B cell (primary cell): ENCODE data around the gene NCKAP5L. TPM values are rescaled to one million over a fixed set of nuclear protein-coding genes. Genes with fewer than 3 reads are reported as not detected.

Experiments
- ATAC-seq: fragments of 200-7000 bp; cut with Tn5 transposase; one replicate; pipeline ENCODE4 v1.10.0; 2021; ENCODE audit warnings: low read depth, mild to moderate bottlenecking, moderate number of reproducible peaks, moderate library complexity
- CTCF ChIA-PET: fragments of 350-600 bp; sonication (Branson Sonifier 250); formaldehyde crosslinking; loops from one replicate; lab custom pipeline; 2021; ENCODE audit warnings: antibody characterized with exemption, inconsistent platforms; lab: Charles Lee
- POLR2A ChIA-PET: fragments of 350-600 bp; sonication (Branson Sonifier 250); formaldehyde crosslinking; loops from one replicate; lab custom pipeline; 2021; ENCODE audit warnings: antibody characterized with exemption; lab: Charles Lee
- DNase-seq: peaks from one replicate; pipeline ENCODE4 v3.0.0; 2013
- H2AFZ ChIP-seq: 2 replicates; pipeline ENCODE4 v1.6.1; 2012; ENCODE audit warnings: mild to moderate bottlenecking, low read depth, low read length; ENCODE audit not compliant: insufficient read depth, poor library complexity, severe bottlenecking
- H3K27ac ChIP-seq, 2 donors: 1 replicate in 1 of 2; 2 replicates in 1 of 2; pipeline ENCODE4 v1.5.1; 2012 to 2013; ENCODE audit warnings: low read length in 2 of 2, mild to moderate bottlenecking in 2 of 2, moderate library complexity in 1 of 2
- H3K27me3 ChIP-seq, 4 experiments: fragments of 200-600 bp in 1 of 4; sonication (generic) in 1 of 4; replicated peaks in 1 of 4; 1 replicate in 2 of 4; 2 replicates in 2 of 4; pipeline versions ENCODE4 v1.6.1 to v1.7.0; 2013 to 2016; ENCODE audit warnings: low read length in 3 of 4, mild to moderate bottlenecking in 2 of 4, mixed read lengths in 1 of 4, moderate library complexity in 1 of 4; ENCODE audit not compliant: insufficient read depth in 4 of 4, control insufficient read depth in 3 of 4; ENCODE audit errors: control extremely low read depth in 1 of 4
- H3K36me3 ChIP-seq, 2 experiments: replicated peaks in 1 of 2; 1 replicate in 1 of 2; 2 replicates in 1 of 2; pipeline versions ENCODE4 v1.6.1 to v1.7.1; 2013; ENCODE audit warnings: low read length in 1 of 2; ENCODE audit not compliant: insufficient read depth in 2 of 2, control insufficient read depth in 1 of 2; ENCODE audit errors: control extremely low read depth in 1 of 2, extremely low read depth in 1 of 2
- H3K4me1 ChIP-seq, 2 donors: fragments of 200-600 bp in 1 of 2; sonication (generic) in 1 of 2; 1 replicate in 1 of 2; 2 replicates in 1 of 2; pipeline versions ENCODE4 v1.5.1 to v1.6.1; 2013 to 2017; ENCODE audit warnings: low read length in 2 of 2; ENCODE audit not compliant: control insufficient read depth in 2 of 2, insufficient read depth in 2 of 2
- H3K4me2 ChIP-seq: replicated peaks from 2 replicates; pipeline ENCODE3; 2012; ENCODE audit warnings: mild to moderate bottlenecking, low read depth, low read length; ENCODE audit not compliant: poor library complexity, severe bottlenecking
- H3K4me3 ChIP-seq, 5 experiments: fragments of 200-600 bp in 1 of 5; sonication (generic) in 1 of 5; 1 replicate in 3 of 5; 2 replicates in 2 of 5; pipeline versions ENCODE4 v1.5.1 to v1.7.0; 2011 to 2016; ENCODE audit warnings: low read length in 4 of 5, mild to moderate bottlenecking in 4 of 5, low read depth in 2 of 5, control low read depth in 1 of 5, moderate library complexity in 1 of 5; ENCODE audit not compliant: insufficient read depth in 1 of 5; ENCODE audit errors: control extremely low read depth in 1 of 5, extremely low read depth in 1 of 5
- H3K79me2 ChIP-seq: fragments of 200-600 bp; sonication (generic); one replicate; pipeline ENCODE4 v1.6.0; 2016; ENCODE audit warnings: low read length; ENCODE audit not compliant: control insufficient read depth, insufficient read depth
- H3K9ac ChIP-seq: fragments of 200-600 bp; sonication (generic); 2 replicates; pipeline ENCODE4 v1.6.1; 2017; ENCODE audit warnings: mild to moderate bottlenecking, low read length, moderate library complexity
- H3K9me3 ChIP-seq, 3 donors: one replicate each; pipeline versions ENCODE4 v1.6.1 to v1.7.1; 2013; ENCODE audit warnings: low read length in 2 of 3; ENCODE audit not compliant: control insufficient read depth in 2 of 3, insufficient read depth in 1 of 3; ENCODE audit errors: control extremely low read depth in 1 of 3
- H4K20me1 ChIP-seq: 2 replicates; pipeline ENCODE4 v1.6.0; 2012; ENCODE audit warnings: mild to moderate bottlenecking, low read length; ENCODE audit not compliant: insufficient read depth, control insufficient read depth, poor library complexity, severe bottlenecking
- H3K27ac Mint-ChIP-seq: one replicate; pipeline ENCODE4 v1.8.0; 2021; ENCODE audit warnings: mixed read lengths
- H3K27me3 Mint-ChIP-seq: one replicate; pipeline ENCODE4 v1.8.0; 2021; ENCODE audit warnings: mixed read lengths
- H3K4me1 Mint-ChIP-seq: one replicate; pipeline ENCODE4 v1.8.0; 2021; ENCODE audit warnings: mixed read lengths
- H3K4me3 Mint-ChIP-seq: one replicate; pipeline ENCODE4 v1.8.0; 2021; ENCODE audit warnings: mixed read lengths
- H3K9me3 Mint-ChIP-seq: one replicate; pipeline ENCODE4 v1.8.0; 2022; ENCODE audit warnings: mixed read lengths; ENCODE audit not compliant: insufficient read depth
- EZH2 ChIP-seq: IDR thresholded peaks from 2 replicates; pipeline ENCODE4 v1.6.1; 2012; ENCODE audit warnings: borderline replicate concordance, low read depth, mild to moderate bottlenecking, moderate library complexity, low read length; ENCODE audit not compliant: insufficient read depth, poor library complexity, severe bottlenecking
- WGBS: methylation state at CpG from one replicate; pipeline ENCODE4 v1.1.5; 2013; ENCODE audit warnings: missing lambda C conversion rate; ENCODE audit not compliant: insufficient coverage; 5-methylcytosine and 5-hydroxymethylcytosine counted together
- intact Hi-C: fragments of 100-400 bp; cut with micrococcal nuclease; formaldehyde crosslinking; loops from one replicate; pipeline ENCODE4 v1.10.0; 2022
- polyA plus RNA-seq: library from polyadenylated mRNA; depleted of rRNA; stranded (reverse); fragments of >200 nt; gene quantifications from 2 replicates; pipeline ENCODE4 v1.2.3, GENCODE V29; 2012
- total RNA-seq, 2 donors: library from RNA; stranded (reverse); fragments of 120-200 nt in 1 of 2; gene quantifications; 1 replicate in 1 of 2; 2 replicates in 1 of 2; pipeline versions ENCODE4 v1.2.3 to v1.2.4, GENCODE V29; 2013 to 2022
- TF ChIP-seq, protein P1 (sequence below): fragments of 200-600 bp; IDR thresholded peaks from one replicate; pipeline ENCODE4 v1.8.0; 2022; ENCODE audit warnings: antibody characterized with exemption, mild to moderate bottlenecking

NCKAP5L gene
- total and polyA plus RNA-seq, 2 donors (not counting 1 experiment from before 2014, with no cell fraction given): 3.2 to 13.2 TPM

- Histone ChIP-seq H4K20me1 (peaks cover 5% of the 10 kb centered on the region), H3K4me1 (peaks cover 13 to 16% of the 10 kb centered on the region in 2 donors), H3K36me3 (no peaks in the 10 kb centered on the region), H3K4me3 (no peak overlapping the region), H3K27ac (no peak overlapping the region), H3K9ac (peak overlapping the region; percentile 8), H2AFZ (no peak overlapping the region), H3K79me2 (peaks cover 24% of the 10 kb centered on the region), H3K9me3 (no peaks in the 10 kb centered on the region), H3K4me2 (peak overlapping the region; percentile 31), H3K27me3 (no peaks in the 10 kb centered on the region)
- 44% methylated on average over 2 of the region's 4 CpGs for WGBS
- peak overlapping the region; percentile 38 for H3K4me3 Mint-ChIP-seq
- ATAC-seq (no peak), DNase-seq (no peak)
- H3K27me3 Mint-ChIP-seq: no peaks in the 10 kb centered on the region
- ChIA-PET CTCF (interaction anchor here (0.5 to 1.2 kb wide), 3 partner anchors 29 to 622 kb away, joined by 3 to 5 read pairs (median 3); no protein-coding TSS in a partner anchor), POLR2A (interaction anchor here (1.5 kb wide), 1 partner anchor 15 kb away, joined by 5 read pairs; the partner anchor contains the start of gene NCKAP5L)
- TF ChIP-seq EZH2: no peak
- TF ChIP-seq, protein P1, sequence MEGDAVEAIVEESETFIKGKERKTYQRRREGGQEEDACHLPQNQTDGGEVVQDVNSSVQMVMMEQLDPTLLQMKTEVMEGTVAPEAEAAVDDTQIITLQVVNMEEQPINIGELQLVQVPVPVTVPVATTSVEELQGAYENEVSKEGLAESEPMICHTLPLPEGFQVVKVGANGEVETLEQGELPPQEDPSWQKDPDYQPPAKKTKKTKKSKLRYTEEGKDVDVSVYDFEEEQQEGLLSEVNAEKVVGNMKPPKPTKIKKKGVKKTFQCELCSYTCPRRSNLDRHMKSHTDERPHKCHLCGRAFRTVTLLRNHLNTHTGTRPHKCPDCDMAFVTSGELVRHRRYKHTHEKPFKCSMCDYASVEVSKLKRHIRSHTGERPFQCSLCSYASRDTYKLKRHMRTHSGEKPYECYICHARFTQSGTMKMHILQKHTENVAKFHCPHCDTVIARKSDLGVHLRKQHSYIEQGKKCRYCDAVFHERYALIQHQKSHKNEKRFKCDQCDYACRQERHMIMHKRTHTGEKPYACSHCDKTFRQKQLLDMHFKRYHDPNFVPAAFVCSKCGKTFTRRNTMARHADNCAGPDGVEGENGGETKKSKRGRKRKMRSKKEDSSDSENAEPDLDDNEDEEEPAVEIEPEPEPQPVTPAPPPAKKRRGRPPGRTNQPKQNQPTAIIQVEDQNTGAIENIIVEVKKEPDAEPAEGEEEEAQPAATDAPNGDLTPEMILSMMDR: no peak
- H3K9me3 Mint-ChIP-seq: no peaks in the 10 kb centered on the region
- intact Hi-C loops: no loop called here
- H3K27ac Mint-ChIP-seq: no peak overlapping the region
- peaks cover 22% of the 10 kb centered on the region for H3K4me1 Mint-ChIP-seq
These were observed 16.2 kb downstream of the NCKAP5L start for GRCh38 chr12:49811961-49812401.

- intact Hi-C loops: no loop called here
- CTCF ChIA-PET: interaction anchor here (1.2 kb wide), 2 partner anchors 30 to 245 kb away, joined by 3 read pairs; no protein-coding TSS in a partner anchor
- DNase-seq (no peak), ATAC-seq (peak; percentile 17)
- H2AFZ ChIP-seq: no peak overlapping the region
- H3K36me3 ChIP-seq: no peaks in the 10 kb centered on the region
- H3K9me3 ChIP-seq: no peaks in the 10 kb centered on the region
- Mint-ChIP-seq H3K4me3 (no peak overlapping the region), H3K4me1 (peaks cover 22% of the 10 kb centered on the region), H3K27me3 (no peaks in the 10 kb centered on the region), H3K27ac (no peak overlapping the region), H3K9me3 (no peaks in the 10 kb centered on the region)
- POLR2A ChIA-PET: interaction anchor here (1.5 kb wide), 1 partner anchor 16 kb away, joined by 5 read pairs; the partner anchor contains the start of gene NCKAP5L
- H3K4me1 ChIP-seq: peaks cover 13 to 16% of the 10 kb centered on the region in 2 donors
- no peak overlapping the region for H3K4me3 ChIP-seq
- no peak overlapping the region for H3K27ac ChIP-seq
- 72% methylated on average over 5 of the region's 5 CpGs for WGBS
- no peak overlapping the region for H3K9ac ChIP-seq
- H3K4me2 ChIP-seq: no peak overlapping the region
- H3K79me2 ChIP-seq: peaks cover 15% of the 10 kb centered on the region
- H3K27me3 ChIP-seq: no peaks in the 10 kb centered on the region
- peaks cover 5% of the 10 kb centered on the region for H4K20me1 ChIP-seq
- TF ChIP-seq, protein P1: no peak
- TF ChIP-seq EZH2: no peak
These were observed 17.1 kb downstream of the NCKAP5L start for GRCh38 chr12:49811136-49811535.
